Measurements from ENCODE around the gene SORCS2. TPM values are rescaled to one million over a fixed set of nuclear protein-coding genes. Genes with fewer than 3 reads are reported as not detected.

SORCS2 gene
- total RNA-seq, 2 experiments from 2014 or later, result 0.03 TPM; not detected in 1

DNA sequence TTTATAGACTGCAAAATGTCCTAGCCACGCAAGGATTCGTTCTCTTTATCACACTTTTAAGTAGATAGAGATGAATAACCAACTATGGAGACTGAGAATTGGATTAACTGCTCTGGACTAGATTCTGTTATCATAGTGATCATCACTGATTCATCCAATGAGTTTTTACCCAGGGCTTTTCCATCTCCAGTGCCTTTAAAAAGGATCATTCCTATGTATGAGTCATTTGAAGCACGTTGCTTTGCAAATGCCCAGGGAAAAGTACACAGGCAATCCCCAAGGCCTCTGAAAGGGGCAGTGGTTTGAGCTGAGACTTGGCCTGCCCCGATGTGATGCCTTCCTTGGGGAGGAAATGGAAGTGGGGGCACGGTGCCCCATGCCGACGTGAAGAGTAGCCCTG lies 365.1 kb downstream of the SORCS2 start:
- TF ChIP-seq EZH2phosphoT487 (IDR thresholded peaks at IDR 0.05; ENCODE audit: borderline replicate concordance, low read depth, low read length), result no peak
- TF ChIP-seq, protein P1, sequence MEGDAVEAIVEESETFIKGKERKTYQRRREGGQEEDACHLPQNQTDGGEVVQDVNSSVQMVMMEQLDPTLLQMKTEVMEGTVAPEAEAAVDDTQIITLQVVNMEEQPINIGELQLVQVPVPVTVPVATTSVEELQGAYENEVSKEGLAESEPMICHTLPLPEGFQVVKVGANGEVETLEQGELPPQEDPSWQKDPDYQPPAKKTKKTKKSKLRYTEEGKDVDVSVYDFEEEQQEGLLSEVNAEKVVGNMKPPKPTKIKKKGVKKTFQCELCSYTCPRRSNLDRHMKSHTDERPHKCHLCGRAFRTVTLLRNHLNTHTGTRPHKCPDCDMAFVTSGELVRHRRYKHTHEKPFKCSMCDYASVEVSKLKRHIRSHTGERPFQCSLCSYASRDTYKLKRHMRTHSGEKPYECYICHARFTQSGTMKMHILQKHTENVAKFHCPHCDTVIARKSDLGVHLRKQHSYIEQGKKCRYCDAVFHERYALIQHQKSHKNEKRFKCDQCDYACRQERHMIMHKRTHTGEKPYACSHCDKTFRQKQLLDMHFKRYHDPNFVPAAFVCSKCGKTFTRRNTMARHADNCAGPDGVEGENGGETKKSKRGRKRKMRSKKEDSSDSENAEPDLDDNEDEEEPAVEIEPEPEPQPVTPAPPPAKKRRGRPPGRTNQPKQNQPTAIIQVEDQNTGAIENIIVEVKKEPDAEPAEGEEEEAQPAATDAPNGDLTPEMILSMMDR (conservative IDR thresholded peaks at IDR 0.05; ENCODE audit: low read length), result no peak
- DNase-seq (ENCODE audit: low spot score), result no peak
- Histone ChIP-seq H3K4me1 (ENCODE audit: insufficient read depth, low read length, poor library complexity, severe bottlenecking) (no peaks in the 10 kb centered on the region), H3K36me3 (ENCODE audit: insufficient read depth, low read length) (no peaks in the 10 kb centered on the region), H3K9me3 (ENCODE audit: low read length) (peaks cover 9% of the 10 kb centered on the region; the same call in 1 of the 2 replicates), H2AFZ (ENCODE audit: low read length) (no peak overlapping the region), H3K79me2 (ENCODE audit: insufficient read depth, low read depth, low read length) (no peaks in the 10 kb centered on the region), H3K27ac (ENCODE audit: low read depth, low read length, poor library complexity, severe bottlenecking) (no peak overlapping the region), H3K9me2 (ENCODE audit: insufficient read depth, low read length) (no peaks in the 10 kb centered on the region), H4K20me1 (ENCODE audit: insufficient read depth, low read length) (no peaks in the 10 kb centered on the region), H3K4me2 (ENCODE audit: low read length) (no peak overlapping the region), H3K4me3 (ENCODE audit: low read depth, low read length, poor library complexity, severe bottlenecking) (no peak overlapping the region)
- POLR2A ChIA-PET, result no interaction called here
- intact Hi-C loops (cut with micrococcal nuclease; ENCODE audit: unreplicated experiment), result no loop called here
- CTCF ChIA-PET (ENCODE audit: unreplicated experiment), result no interaction called here
- BruUV-seq (replicated peaks), result no TSS peak

DNA sequence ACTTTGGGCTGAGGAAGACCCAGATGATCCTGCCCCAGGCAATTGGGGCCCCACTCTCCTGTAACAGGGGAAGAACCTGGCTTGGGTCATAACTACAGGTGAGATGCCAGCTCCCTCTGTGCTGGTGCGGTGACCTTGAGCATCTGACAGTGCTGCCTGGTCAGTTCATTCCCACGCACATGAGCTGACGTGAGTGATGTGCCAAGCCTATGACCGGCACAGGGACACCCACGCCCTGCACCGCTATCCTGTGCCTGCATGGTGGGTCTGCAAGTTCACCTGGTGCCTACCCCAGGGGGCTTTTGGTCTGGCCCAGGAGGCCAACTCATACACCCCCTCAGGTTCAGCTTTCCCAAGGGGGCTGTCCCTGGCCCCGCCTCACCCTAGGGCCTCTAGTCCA lies 366.1 kb downstream of the SORCS2 start:
- BruUV-seq (replicated peaks), result no TSS peak
- H3K4me1 ChIP-seq (ENCODE audit: insufficient read depth, low read length, poor library complexity, severe bottlenecking), result no peaks in the 10 kb centered on the region
- no peaks in the 10 kb centered on the region for H3K9me2 ChIP-seq (ENCODE audit: insufficient read depth, low read length)
- H3K4me2 ChIP-seq (ENCODE audit: low read length), result no peak overlapping the region
- H2AFZ ChIP-seq (ENCODE audit: low read length), result no peak overlapping the region
- H3K4me3 ChIP-seq (ENCODE audit: low read depth, low read length, poor library complexity, severe bottlenecking), result no peak overlapping the region
- TF ChIP-seq, protein P1 (conservative IDR thresholded peaks at IDR 0.05; ENCODE audit: low read length), result no peak
- TF ChIP-seq EZH2phosphoT487 (IDR thresholded peaks at IDR 0.05; ENCODE audit: borderline replicate concordance, low read depth, low read length), result no peak
- no peaks in the 10 kb centered on the region for H3K79me2 ChIP-seq (ENCODE audit: insufficient read depth, low read depth, low read length)
- DNase-seq (ENCODE audit: low spot score), result no peak
- ChIA-PET CTCF (ENCODE audit: unreplicated experiment) (no interaction called here), POLR2A (no interaction called here)
- H4K20me1 ChIP-seq (ENCODE audit: insufficient read depth, low read length), result no peaks in the 10 kb centered on the region
- no peaks in the 10 kb centered on the region for H3K36me3 ChIP-seq (ENCODE audit: insufficient read depth, low read length)
- H3K9me3 ChIP-seq (ENCODE audit: low read length), result peaks cover 4% of the 10 kb centered on the region; the same call in 1 of the 2 replicates
- no peak overlapping the region for H3K27ac ChIP-seq (ENCODE audit: low read depth, low read length, poor library complexity, severe bottlenecking)
- intact Hi-C loops (cut with micrococcal nuclease; ENCODE audit: unreplicated experiment), result no loop called here

DNA sequence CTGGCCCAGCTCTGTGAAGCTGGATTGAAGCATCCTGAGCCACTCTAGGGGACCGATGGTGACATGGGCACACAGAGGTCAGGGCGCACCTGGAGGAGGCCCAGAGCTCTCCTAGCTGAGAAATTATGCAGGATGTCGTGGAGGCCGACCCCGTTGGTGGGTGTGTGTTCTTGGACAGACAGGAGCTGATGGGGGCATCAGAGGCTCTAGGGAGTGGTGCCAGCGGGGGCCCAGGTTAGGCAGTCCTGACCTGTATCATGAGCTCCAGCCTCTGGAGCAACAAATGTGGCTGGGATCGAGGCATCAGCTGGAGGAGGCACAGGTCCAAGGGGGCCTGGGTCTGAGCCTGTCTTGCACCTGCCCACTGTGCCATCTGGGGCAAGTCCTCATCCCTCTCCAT lies 367.0 kb downstream of the SORCS2 start:
- POLR2A ChIA-PET, result no interaction called here
- H2AFZ ChIP-seq (ENCODE audit: low read length), result no peak overlapping the region
- no TSS peak for BruUV-seq (replicated peaks)

More for the DNA sequence above, 367.0 kb downstream of the SORCS2 start:
- CTCF ChIA-PET (ENCODE audit: unreplicated experiment), result no interaction called here
- no peak for DNase-seq (ENCODE audit: low spot score)
- Histone ChIP-seq H3K4me3 (ENCODE audit: low read depth, low read length, poor library complexity, severe bottlenecking) (no peak overlapping the region), H3K27ac (ENCODE audit: low read depth, low read length, poor library complexity, severe bottlenecking) (no peak overlapping the region), H3K36me3 (ENCODE audit: insufficient read depth, low read length) (no peaks in the 10 kb centered on the region), H3K4me1 (ENCODE audit: insufficient read depth, low read length, poor library complexity, severe bottlenecking) (no peaks in the 10 kb centered on the region), H3K9me2 (ENCODE audit: insufficient read depth, low read length) (no peaks in the 10 kb centered on the region), H4K20me1 (ENCODE audit: insufficient read depth, low read length) (no peaks in the 10 kb centered on the region), H3K4me2 (ENCODE audit: low read length) (no peak overlapping the region), H3K79me2 (ENCODE audit: insufficient read depth, low read depth, low read length) (no peaks in the 10 kb centered on the region), H3K9me3 (ENCODE audit: low read length) (no peaks in the 10 kb centered on the region)
- no peak for TF ChIP-seq EZH2phosphoT487 (IDR thresholded peaks at IDR 0.05; ENCODE audit: borderline replicate concordance, low read depth, low read length)
- TF ChIP-seq, protein P1 (conservative IDR thresholded peaks at IDR 0.05; ENCODE audit: low read length), result no peak
- intact Hi-C loops (cut with micrococcal nuclease; ENCODE audit: unreplicated experiment), result no loop called here

Measured in OCI-LY7 (cell line).